Activated T-cell treated with anti-CD3 and anti-CD28 coated beads, Interleukin-2, amount 50 U/mL, for 4 hours (primary cell): ENCODE measurements around the gene IFT52. TPM values are rescaled to one million over a fixed set of nuclear protein-coding genes. Genes with fewer than 3 reads are reported as not detected.
A peak's percentile ranks its signal among the peaks of the same experiment; 100 is the strongest.

Experiments used
- ATAC-seq, 2 donors: fragments of 200-7000 bp; cut with Tn5 transposase; one replicate each; pipeline ENCODE4 v1.10.0; 2021
- DNase-seq: peaks from one replicate; pipeline ENCODE4 v3.0.0-alpha.2; 2020
- H3K27me3 Mint-ChIP-seq: one replicate; pipeline ENCODE4 v1.8.0; 2021; ENCODE audit warnings: low read depth, mixed read lengths
- H3K36me3 Mint-ChIP-seq: one replicate; pipeline ENCODE4 v1.8.0; 2022; ENCODE audit warnings: mixed read lengths; ENCODE audit not compliant: insufficient read depth
- H3K4me1 Mint-ChIP-seq: one replicate; pipeline ENCODE4 v1.8.0; 2021; ENCODE audit warnings: low read depth, mixed read lengths
- H3K4me3 Mint-ChIP-seq: one replicate; pipeline ENCODE4 v1.8.0; 2021; ENCODE audit warnings: mild to moderate bottlenecking, moderate library complexity, mixed read lengths
- H3K9me3 Mint-ChIP-seq: one replicate; pipeline ENCODE4 v1.8.0; 2021; ENCODE audit warnings: mixed read lengths
- total RNA-seq, 3 donors: library from RNA; stranded (reverse); gene quantifications; one replicate each; pipeline ENCODE4 v1.2.1, GENCODE V29; 2021

IFT52 gene
- total RNA-seq, 3 donors from 2014 or later = 13.5 to 16.1 (median 14.2) TPM

- peak in 1 of 2 donors; percentile 46 for ATAC-seq
- no peak overlapping the region for H3K4me3 Mint-ChIP-seq
- DNase-seq = no peak
- H3K4me1 Mint-ChIP-seq = peaks cover 2% of the 10 kb centered on the region
- no peaks in the 10 kb centered on the region for H3K27me3 Mint-ChIP-seq
- no peaks in the 10 kb centered on the region for H3K36me3 Mint-ChIP-seq
- H3K9me3 Mint-ChIP-seq = no peaks in the 10 kb centered on the region
Observed at GRCh38 chr20:43681468-43681942, 90.8 kb downstream of the IFT52 start.

- H3K27me3 Mint-ChIP-seq = no peaks in the 10 kb centered on the region
- peaks cover 2% of the 10 kb centered on the region for H3K4me1 Mint-ChIP-seq
- ATAC-seq (peak; percentile 37 to 63), DNase-seq (no peak)
- no peaks in the 10 kb centered on the region for H3K9me3 Mint-ChIP-seq
- H3K4me3 Mint-ChIP-seq = no peak overlapping the region
- H3K36me3 Mint-ChIP-seq = no peaks in the 10 kb centered on the region
Observed at GRCh38 chr20:43681991-43682410, 91.3 kb downstream of the IFT52 start.

- Mint-ChIP-seq H3K27me3 (no peaks in the 10 kb centered on the region), H3K4me1 (peaks cover 2% of the 10 kb centered on the region), H3K9me3 (no peaks in the 10 kb centered on the region), H3K36me3 (no peaks in the 10 kb centered on the region), H3K4me3 (no peak overlapping the region)
- ATAC-seq (no peak), DNase-seq (no peak)
Observed at GRCh38 chr20:43682446-43682845, 91.7 kb downstream of the IFT52 start.

- DNase-seq (no peak), ATAC-seq (no peak)
- no peaks in the 10 kb centered on the region for H3K36me3 Mint-ChIP-seq
- H3K4me1 Mint-ChIP-seq = peaks cover 2% of the 10 kb centered on the region
- no peaks in the 10 kb centered on the region for H3K27me3 Mint-ChIP-seq
- no peaks in the 10 kb centered on the region for H3K9me3 Mint-ChIP-seq
- H3K4me3 Mint-ChIP-seq = no peak overlapping the region
Observed at GRCh38 chr20:43686820-43687219, 96.1 kb downstream of the IFT52 start.

GRCh38 chr20:43689165-43689564, 98.4 kb downstream of the IFT52 start:
- Mint-ChIP-seq H3K36me3 (no peaks in the 10 kb centered on the region), H3K4me3 (no peak overlapping the region), H3K9me3 (no peaks in the 10 kb centered on the region), H3K27me3 (no peaks in the 10 kb centered on the region), H3K4me1 (peaks cover 2% of the 10 kb centered on the region)
- DNase-seq (no peak), ATAC-seq (peak in 1 of 2 donors; percentile 37)

GRCh38 chr20:43690943-43691598, 100.3 kb downstream of the IFT52 start:
- no peak for ATAC-seq
- peaks cover 2% of the 10 kb centered on the region for H3K4me1 Mint-ChIP-seq
- no peak for DNase-seq
- H3K4me3 Mint-ChIP-seq = no peak overlapping the region
- H3K27me3 Mint-ChIP-seq = no peaks in the 10 kb centered on the region
- no peaks in the 10 kb centered on the region for H3K36me3 Mint-ChIP-seq
- H3K9me3 Mint-ChIP-seq = no peaks in the 10 kb centered on the region

- ATAC-seq (peak; percentile 53 to 54), DNase-seq (peak; percentile 45)
- Mint-ChIP-seq H3K4me3 (no peak overlapping the region), H3K36me3 (no peaks in the 10 kb centered on the region), H3K4me1 (peaks cover 2% of the 10 kb centered on the region), H3K27me3 (no peaks in the 10 kb centered on the region), H3K9me3 (no peaks in the 10 kb centered on the region)
Observed at GRCh38 chr20:43691928-43692524, 101.3 kb downstream of the IFT52 start.

GRCh38 chr20:43694763-43695162, 104.0 kb downstream of the IFT52 start:
- no peaks in the 10 kb centered on the region for H3K27me3 Mint-ChIP-seq
- H3K36me3 Mint-ChIP-seq = no peaks in the 10 kb centered on the region
- H3K9me3 Mint-ChIP-seq = no peaks in the 10 kb centered on the region
- no peak overlapping the region for H3K4me3 Mint-ChIP-seq
- no peak for DNase-seq
- no peak for ATAC-seq
- no peaks in the 10 kb centered on the region for H3K4me1 Mint-ChIP-seq

- ATAC-seq = no peak
- no peaks in the 10 kb centered on the region for H3K27me3 Mint-ChIP-seq
- no peaks in the 10 kb centered on the region for H3K36me3 Mint-ChIP-seq
- H3K9me3 Mint-ChIP-seq = no peaks in the 10 kb centered on the region
- peaks cover 7% of the 10 kb centered on the region for H3K4me1 Mint-ChIP-seq
- no peak overlapping the region for H3K4me3 Mint-ChIP-seq
- DNase-seq = no peak
Observed at GRCh38 chr20:43695571-43695970, 104.8 kb downstream of the IFT52 start.

Other genes starting within 250 kb of the IFT52 start
- gene SRSF6, start 133.0 kb upstream of the IFT52 start, total RNA-seq = 100 to 1,000 TPM; 280 to 299 (median 287) TPM
- 1 to 10 TPM; 3.9 to 4.0 (median 4.0) TPM for gene L3MBTL1, start 83.2 kb upstream of the IFT52 start, total RNA-seq
- under 1 TPM in 2 of 3 donors, not detected in 1; 0.18 to 0.32 TPM for gene SGK2, start 31.9 kb upstream of the IFT52 start, total RNA-seq
- gene MYBL2, start 76.2 kb downstream of the IFT52 start, total RNA-seq = 10 to 100 TPM; 19.8 to 26.2 (median 23.0) TPM
- not detected for gene GTSF1L, start 136.1 kb downstream of the IFT52 start, total RNA-seq